ENCODE measurements around the gene AGBL1. TPM values are rescaled to one million over a fixed set of nuclear protein-coding genes. Genes with fewer than 3 reads are reported as not detected.
A peak's percentile ranks its signal among the peaks of the same experiment; 100 is the strongest.

Gene AGBL1
- total and polyA plus RNA-seq, 2 experiments from 2014 or later = 0.03 TPM; not detected in 1

- no peak overlapping the region for H3K4me3 ChIP-seq
- H3K27me3 Mint-ChIP-seq (ENCODE audit: insufficient read depth, low read depth, poor library complexity) = no peaks in the 10 kb centered on the region
- no peak for ATAC-seq
- H3K36me3 Mint-ChIP-seq (ENCODE audit: low read depth) = no peaks in the 10 kb centered on the region
- H2AFZ ChIP-seq = no peak overlapping the region
- H3K27ac Mint-ChIP-seq = no peak overlapping the region
- no peak overlapping the region for H3K4me3 Mint-ChIP-seq
- no peaks in the 10 kb centered on the region for H3K4me1 Mint-ChIP-seq
- H3K4me1 ChIP-seq (ENCODE audit: insufficient read depth) = no peaks in the 10 kb centered on the region
- H4K20me1 ChIP-seq (replicated peaks; ENCODE audit: insufficient read depth) = no peaks in the 10 kb centered on the region
- TF ChIP-seq EZH2phosphoT487 (IDR thresholded peaks at IDR 0.05; ENCODE audit: unreplicated experiment) (no peak), STAT1 (IDR thresholded peaks at IDR 0.05; ENCODE audit: unreplicated experiment) (no peak), CREB1 (CRISPR knock-in tag; IDR thresholded peaks at IDR 0.05; ENCODE audit: low read depth) (no peak), ZNF114 (CRISPR knock-in tag; IDR thresholded peaks at IDR 0.05) (no peak), EZH2 (IDR thresholded peaks at IDR 0.05; ENCODE audit: low read depth, unreplicated experiment) (no peak), CTCF (conservative IDR thresholded peaks at IDR 0.05; ENCODE audit: low read depth in 2 of 2) (no peak)
- H3K4me2 ChIP-seq = no peak overlapping the region
- DNase-seq (ENCODE audit: low spot score) = no peak
- H3K9me2 ChIP-seq (ENCODE audit: insufficient read depth) = no peaks in the 10 kb centered on the region
- H3K27me3 ChIP-seq (ENCODE audit: insufficient read depth) = no peaks in the 10 kb centered on the region
- no peaks in the 10 kb centered on the region for H3F3A ChIP-seq (replicated peaks; ENCODE audit: low read depth)
- no peaks in the 10 kb centered on the region for H3K9me3 Mint-ChIP-seq
- H3K27ac ChIP-seq (ENCODE audit: low read depth) = no peak overlapping the region
- H3K36me3 ChIP-seq (ENCODE audit: insufficient read depth) = no peaks in the 10 kb centered on the region
- H3K79me2 ChIP-seq (replicated peaks; ENCODE audit: insufficient read depth) = no peaks in the 10 kb centered on the region
Observed at GRCh38 chr15:87047203-87047965, 967.7 kb downstream of the AGBL1 start.

Small RNA genes lying within 50 kb of the gene (small RNA-seq; reads per million reads assigned to genes)
- 0.95 reads per million, percentile 59 among the genes with 10 or more reads in this experiment for gene RF00284 (ENCODE audit: low replicate concordance)
- not detected for gene RNA5SP400 (ENCODE audit: low replicate concordance)

All from GM23338 (cell line).